ENCODE measurements around the gene ASB2.

The ASB2 gene

DNA sequence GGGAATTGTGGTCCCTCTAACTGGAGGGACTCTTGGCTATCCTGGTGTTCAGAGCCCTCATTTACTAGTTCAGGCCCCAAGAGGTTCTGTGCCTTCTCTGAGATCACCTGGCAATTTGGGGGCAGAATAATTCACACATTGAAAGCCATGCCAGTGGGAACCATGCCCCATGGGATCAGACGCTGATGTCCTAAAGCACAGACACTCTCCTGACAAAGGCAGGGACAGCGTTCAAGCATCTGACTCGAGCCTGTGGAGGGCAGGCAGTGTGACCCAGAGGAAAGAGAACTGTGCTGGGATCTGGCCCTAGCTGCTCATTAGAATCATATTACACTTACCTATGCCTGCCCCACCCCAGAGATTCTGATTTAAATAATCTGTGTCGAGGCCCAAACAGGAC is 2.4 kb upstream of the ASB2 start:
- H3K4me1 Mint-ChIP-seq (ENCODE audit: low read depth): peaks cover 88% of the 10 kb centered on the region
- no peaks in the 10 kb centered on the region for H3K27me3 Mint-ChIP-seq
- peak overlapping the region; percentile 98 for H3K27ac Mint-ChIP-seq
- H3K9me3 Mint-ChIP-seq: peaks cover 19% of the 10 kb centered on the region
- peak; percentile 66 for DNase-seq
- H3K4me3 Mint-ChIP-seq: peak overlapping the region; percentile 43
- peaks cover 42% of the 10 kb centered on the region for H3K36me3 Mint-ChIP-seq (ENCODE audit: low read depth)

DNA sequence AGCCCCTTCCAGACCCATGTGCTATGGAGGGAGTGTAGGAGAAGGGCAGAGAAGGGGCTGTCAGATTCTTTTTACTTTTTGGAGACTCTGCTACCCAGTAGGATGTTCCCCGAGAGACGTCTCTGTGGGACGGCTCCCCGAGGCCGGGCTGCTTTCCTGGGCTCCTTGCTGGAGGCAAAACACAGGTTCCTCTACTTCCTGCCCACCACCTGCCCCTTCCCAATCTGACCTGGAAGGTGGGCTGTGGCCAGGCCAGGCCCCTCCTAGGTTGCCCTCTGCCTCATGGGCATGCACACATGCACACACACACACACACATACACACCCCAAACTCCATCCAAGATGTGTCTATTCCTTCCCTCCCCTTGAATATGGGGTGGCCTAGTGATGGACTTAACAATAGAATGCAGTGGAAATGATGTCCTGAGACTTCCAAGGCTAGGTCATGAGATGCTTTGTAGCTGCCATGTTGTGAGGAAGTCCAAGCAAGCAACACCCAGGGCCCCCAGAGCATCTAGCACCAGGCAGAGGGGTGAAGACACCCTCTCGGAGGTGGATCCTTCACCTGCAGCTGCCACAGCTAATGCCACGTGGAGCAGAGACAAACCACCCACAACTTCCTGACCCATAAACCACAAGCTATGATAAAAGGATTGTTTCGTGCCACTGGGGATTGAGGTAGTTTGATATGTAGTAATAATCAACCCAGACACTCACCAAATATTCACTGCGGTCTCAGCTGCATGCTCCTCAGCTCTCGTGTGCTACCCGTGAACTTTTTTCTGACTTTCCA is 1.6 kb upstream of the ASB2 start:
- Mint-ChIP-seq H3K4me1 (ENCODE audit: low read depth) (peaks cover 93% of the 10 kb centered on the region), H3K4me3 (peak overlapping the region; percentile 43), H3K27ac (peak overlapping the region; percentile 98), H3K36me3 (ENCODE audit: low read depth) (peaks cover 42% of the 10 kb centered on the region), H3K27me3 (no peaks in the 10 kb centered on the region), H3K9me3 (peaks cover 19% of the 10 kb centered on the region)
- peak; percentile 82 for DNase-seq

DNA sequence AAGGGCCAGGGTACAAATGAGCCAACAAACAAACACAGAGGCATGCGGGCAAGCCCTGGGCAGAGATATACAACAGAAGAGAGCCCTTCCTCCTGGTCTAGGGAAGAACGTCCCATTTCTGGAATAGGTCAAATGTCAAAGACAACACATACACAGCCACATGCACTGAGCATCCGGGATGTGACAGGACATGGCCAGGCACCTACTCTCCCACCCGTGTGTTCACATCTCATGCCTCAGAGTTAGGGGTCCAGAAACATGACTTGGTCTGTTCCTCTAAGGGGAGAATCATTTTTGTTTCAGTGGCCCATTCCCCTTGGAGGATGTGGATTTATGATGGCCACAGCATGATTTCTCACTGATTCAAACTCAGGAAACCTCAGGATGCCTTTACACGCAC is 801 bp upstream of the ASB2 start:
- Mint-ChIP-seq H3K4me1 (ENCODE audit: low read depth) (peaks cover 98% of the 10 kb centered on the region), H3K36me3 (ENCODE audit: low read depth) (peaks cover 42% of the 10 kb centered on the region)

DNA sequence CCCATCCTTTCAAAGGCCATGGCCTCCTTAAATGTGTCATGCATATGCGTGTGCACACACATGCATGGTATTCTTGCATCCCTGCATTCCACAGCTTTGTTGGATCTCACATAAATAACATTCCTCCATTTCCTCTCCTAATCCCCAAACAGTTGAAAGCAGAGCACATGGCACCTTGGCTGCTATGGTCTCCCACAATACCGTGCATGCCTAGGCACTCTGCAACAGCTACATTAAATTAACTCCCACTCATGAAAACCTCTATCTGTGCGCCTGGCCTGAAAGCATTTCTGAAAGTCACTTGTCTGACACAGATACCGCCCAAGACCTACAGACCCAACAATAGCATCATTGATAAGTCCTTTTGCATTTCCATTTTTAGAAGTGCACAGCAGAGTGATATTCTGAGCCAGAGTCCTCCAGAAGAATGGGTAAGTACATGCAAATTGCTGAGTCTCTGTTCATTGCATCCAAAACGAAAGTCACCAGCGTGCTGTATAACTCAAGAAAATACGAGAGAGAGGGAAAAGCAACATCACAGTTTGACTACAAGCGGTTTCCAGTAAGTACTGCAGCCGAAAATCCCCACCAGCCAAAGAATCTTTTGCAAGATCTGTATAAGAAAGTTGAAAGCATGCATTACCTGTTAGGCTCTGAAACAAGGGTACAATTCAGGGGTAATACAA is 436 bp downstream of the ASB2 start:
- H3K4me1 Mint-ChIP-seq (ENCODE audit: low read depth): peaks cover 97% of the 10 kb centered on the region
- peak overlapping the region; percentile 57 for H3K4me3 Mint-ChIP-seq
- H3K27me3 Mint-ChIP-seq: no peaks in the 10 kb centered on the region
- peak overlapping the region; percentile 98 for H3K27ac Mint-ChIP-seq
- no peak for DNase-seq
- H3K9me3 Mint-ChIP-seq: peaks cover 19% of the 10 kb centered on the region
- peaks cover 42% of the 10 kb centered on the region for H3K36me3 Mint-ChIP-seq (ENCODE audit: low read depth)

More for the DNA sequence above, 801 bp upstream of the ASB2 start:
- peak overlapping the region; percentile 98 for H3K27ac Mint-ChIP-seq
- peak overlapping the region; percentile 57 for H3K4me3 Mint-ChIP-seq
- no peaks in the 10 kb centered on the region for H3K27me3 Mint-ChIP-seq
- peaks cover 19% of the 10 kb centered on the region for H3K9me3 Mint-ChIP-seq
- DNase-seq: no peak

DNA sequence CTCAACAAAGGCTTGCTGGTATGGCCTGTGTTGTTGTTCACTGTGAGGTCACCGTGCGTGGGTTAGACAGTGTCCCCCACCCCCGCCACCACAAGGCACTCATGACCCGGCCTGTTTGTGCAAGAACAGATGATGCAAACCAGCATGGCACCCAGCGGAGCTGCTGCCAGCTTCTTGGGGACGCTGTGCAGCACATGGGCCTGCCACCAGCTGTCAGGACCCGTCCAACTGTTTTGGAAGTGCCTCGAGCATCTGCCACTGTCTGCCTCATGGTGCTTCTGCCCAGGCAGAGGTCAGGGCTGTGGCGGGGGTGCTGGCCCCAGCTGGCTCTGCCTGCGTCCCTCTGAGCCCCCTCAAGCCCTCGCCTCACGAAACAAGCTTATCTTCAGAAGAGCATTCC is 1.5 kb downstream of the ASB2 start:
- peaks cover 97% of the 10 kb centered on the region for H3K4me1 Mint-ChIP-seq (ENCODE audit: low read depth)
- H3K9me3 Mint-ChIP-seq: peaks cover 19% of the 10 kb centered on the region
- no peak for DNase-seq
- H3K27ac Mint-ChIP-seq: peak overlapping the region; percentile 98
- peaks cover 38% of the 10 kb centered on the region for H3K36me3 Mint-ChIP-seq (ENCODE audit: low read depth)
- H3K4me3 Mint-ChIP-seq: peak overlapping the region; percentile 57
- no peaks in the 10 kb centered on the region for H3K27me3 Mint-ChIP-seq

DNA sequence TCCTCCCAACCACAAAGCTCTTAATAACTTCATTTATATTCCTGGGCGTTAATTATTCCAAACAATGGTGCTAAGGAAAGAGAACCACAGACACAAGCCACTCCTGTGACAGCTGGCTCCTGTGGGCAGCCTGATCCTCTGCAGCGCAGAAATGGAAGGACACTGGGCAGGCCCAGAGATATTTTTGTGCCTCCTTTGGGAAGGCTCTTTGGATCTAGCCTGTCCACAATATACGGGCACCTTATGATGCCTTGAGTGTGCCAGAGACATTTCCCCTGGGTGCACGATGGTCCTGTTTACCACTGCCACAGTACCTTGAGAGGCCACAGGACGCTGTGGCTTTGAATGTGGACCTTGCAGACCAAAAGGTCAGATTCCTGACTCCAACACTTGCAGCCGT is 2.1 kb downstream of the ASB2 start:
- H3K36me3 Mint-ChIP-seq (ENCODE audit: low read depth): peaks cover 36% of the 10 kb centered on the region
- H3K4me1 Mint-ChIP-seq (ENCODE audit: low read depth): peaks cover 94% of the 10 kb centered on the region
- H3K4me3 Mint-ChIP-seq: peak overlapping the region; percentile 16

DNA sequence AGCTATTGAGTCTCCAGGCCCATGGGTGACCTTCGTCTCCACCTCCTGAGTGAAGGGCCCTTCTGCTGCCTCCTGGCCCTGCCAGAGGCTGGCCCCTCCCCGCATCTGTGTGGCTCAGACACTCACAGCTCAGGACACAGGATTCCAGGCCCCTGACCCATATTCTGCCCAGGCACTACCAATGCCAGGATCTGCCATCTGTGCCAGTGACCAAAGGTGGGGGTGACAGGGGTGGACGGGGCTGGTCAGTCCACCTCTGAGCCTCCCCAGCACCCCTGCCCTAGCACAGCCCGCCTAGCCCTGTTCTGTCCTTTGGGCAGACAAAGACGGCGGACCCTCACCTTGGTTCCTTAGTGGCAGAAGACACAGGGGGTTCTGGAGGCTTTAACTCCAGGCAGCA is 2.8 kb downstream of the ASB2 start:
- no peak for DNase-seq
- peaks cover 16% of the 10 kb centered on the region for H3K9me3 Mint-ChIP-seq
- peaks cover 30% of the 10 kb centered on the region for H3K36me3 Mint-ChIP-seq (ENCODE audit: low read depth)
- no peak overlapping the region for H3K4me3 Mint-ChIP-seq
- no peaks in the 10 kb centered on the region for H3K27me3 Mint-ChIP-seq
- H3K4me1 Mint-ChIP-seq (ENCODE audit: low read depth): peaks cover 93% of the 10 kb centered on the region
- peak overlapping the region; percentile 50 for H3K27ac Mint-ChIP-seq

More for the DNA sequence above, 2.1 kb downstream of the ASB2 start:
- DNase-seq: no peak
- Mint-ChIP-seq H3K9me3 (peaks cover 17% of the 10 kb centered on the region), H3K27ac (peak overlapping the region; percentile 77), H3K27me3 (no peaks in the 10 kb centered on the region)

DNA sequence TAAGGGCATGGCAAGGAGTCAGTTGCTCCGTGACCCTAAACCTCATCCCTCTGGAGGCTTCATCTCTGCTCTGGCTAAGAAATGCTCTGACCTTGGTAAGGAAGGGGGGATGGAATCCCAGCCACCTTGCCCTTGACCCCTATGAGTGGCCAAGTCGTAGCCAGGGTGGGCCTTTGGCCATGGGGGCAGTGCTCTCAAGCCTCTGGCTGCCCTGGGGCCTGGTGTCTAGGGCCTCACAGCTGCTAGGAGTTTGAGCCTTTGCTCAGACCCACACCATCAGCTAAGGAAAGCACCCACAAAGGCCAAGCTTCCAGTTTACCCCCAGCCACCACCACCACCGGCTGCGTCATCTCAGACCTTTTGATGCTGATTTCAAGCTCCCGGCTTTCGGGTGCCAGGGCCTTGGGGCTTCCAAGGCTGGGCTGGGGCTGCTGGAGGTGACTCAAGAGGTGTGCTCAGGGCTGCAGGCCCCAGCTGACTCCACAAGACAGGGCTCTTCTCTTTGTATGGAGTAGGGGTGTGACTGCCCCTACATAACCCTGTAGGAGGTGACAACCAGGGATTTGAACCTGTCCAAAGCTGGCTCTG is 3.7 kb downstream of the ASB2 start:
- peak overlapping the region; percentile 87 for H3K27ac Mint-ChIP-seq
- peaks cover 22% of the 10 kb centered on the region for H3K36me3 Mint-ChIP-seq (ENCODE audit: low read depth)
- no peak for DNase-seq
- no peaks in the 10 kb centered on the region for H3K27me3 Mint-ChIP-seq
- peaks cover 90% of the 10 kb centered on the region for H3K4me1 Mint-ChIP-seq (ENCODE audit: low read depth)
- peaks cover 16% of the 10 kb centered on the region for H3K9me3 Mint-ChIP-seq
- H3K4me3 Mint-ChIP-seq: no peak overlapping the region

DNA sequence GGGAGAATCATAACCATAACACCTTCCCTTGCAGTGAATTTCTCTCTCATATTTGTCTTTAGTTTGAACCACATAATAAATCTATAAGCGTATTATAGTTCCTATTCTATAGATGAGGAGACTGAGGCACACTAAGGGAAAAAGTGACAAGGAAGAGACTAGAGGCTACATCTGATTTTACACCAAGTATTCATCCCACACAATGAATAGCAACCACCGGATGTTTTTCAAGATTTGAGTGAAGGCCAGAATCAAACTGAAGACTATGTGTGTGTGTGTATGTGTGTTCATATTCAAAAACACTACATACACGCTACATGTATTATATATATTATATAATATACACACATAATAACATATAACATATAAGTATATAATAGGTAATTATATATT is 4.7 kb downstream of the ASB2 start:
- Mint-ChIP-seq H3K27ac (peak overlapping the region; percentile 95), H3K36me3 (ENCODE audit: low read depth) (peaks cover 11% of the 10 kb centered on the region), H3K4me3 (peak overlapping the region; percentile 76), H3K9me3 (peaks cover 7% of the 10 kb centered on the region), H3K27me3 (no peaks in the 10 kb centered on the region), H3K4me1 (ENCODE audit: low read depth) (peaks cover 90% of the 10 kb centered on the region)
- DNase-seq: no peak

DNA sequence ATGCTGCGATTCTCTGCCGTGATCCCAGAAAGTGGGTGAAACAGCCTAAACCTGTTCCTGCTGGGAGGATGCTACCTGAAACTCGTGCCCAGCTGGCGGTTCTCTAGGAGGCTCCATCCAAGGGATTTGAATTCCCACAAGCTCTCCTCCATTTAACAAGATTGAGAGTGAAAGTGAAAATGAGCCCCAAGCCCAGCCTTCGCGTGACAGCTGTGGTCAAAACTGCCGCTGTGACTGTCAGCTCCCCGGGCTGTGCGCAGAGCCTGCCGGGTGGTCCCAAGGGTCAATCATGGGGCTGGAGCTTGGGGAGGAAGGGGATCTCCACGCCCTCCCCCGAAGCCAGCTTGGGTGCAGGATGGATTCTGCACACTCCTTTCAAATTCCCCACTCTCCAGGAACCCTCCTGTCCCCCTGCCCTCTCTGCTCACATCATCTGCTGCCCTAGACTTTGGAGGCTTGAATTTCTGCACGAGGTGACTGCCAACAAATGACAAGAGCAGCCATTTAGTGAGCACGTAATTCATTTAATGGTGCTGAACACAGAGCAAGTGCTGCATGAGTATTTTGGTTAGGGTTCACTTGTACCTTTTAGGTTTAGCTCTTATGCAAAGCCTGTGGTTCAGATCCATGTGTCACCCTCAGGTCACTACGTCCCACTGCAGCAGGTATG is 5.3 kb downstream of the ASB2 start:
- peak; percentile 79 for DNase-seq
- Mint-ChIP-seq H3K36me3 (ENCODE audit: low read depth) (peaks cover 10% of the 10 kb centered on the region), H3K27ac (peak overlapping the region; percentile 95), H3K4me1 (ENCODE audit: low read depth) (peaks cover 90% of the 10 kb centered on the region), H3K9me3 (peaks cover 7% of the 10 kb centered on the region), H3K4me3 (peak overlapping the region; percentile 76), H3K27me3 (no peaks in the 10 kb centered on the region)

DNA sequence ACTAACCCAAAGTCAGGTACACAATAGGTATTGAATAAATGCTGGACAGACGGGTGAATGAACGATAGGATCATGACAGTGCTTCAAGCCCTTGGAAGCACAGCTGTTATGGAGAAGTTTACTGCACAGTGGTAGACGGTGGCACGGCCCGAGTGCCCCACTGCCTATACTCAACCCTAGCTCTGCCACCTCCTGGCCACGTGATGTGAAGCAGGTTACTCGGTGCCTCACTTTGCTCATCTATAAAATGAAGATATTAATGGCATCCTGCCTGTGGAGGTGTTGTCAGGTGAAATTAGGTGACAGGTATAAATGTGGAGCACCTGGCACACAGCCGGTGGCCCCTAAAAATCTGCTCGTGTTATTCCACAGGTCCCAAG is 5.8 kb downstream of the ASB2 start:
- H3K9me3 Mint-ChIP-seq: peaks cover 4% of the 10 kb centered on the region
- DNase-seq: peak; percentile 78
- peak overlapping the region; percentile 95 for H3K27ac Mint-ChIP-seq
- no peaks in the 10 kb centered on the region for H3K27me3 Mint-ChIP-seq
- H3K4me1 Mint-ChIP-seq (ENCODE audit: low read depth): peaks cover 90% of the 10 kb centered on the region
- H3K36me3 Mint-ChIP-seq (ENCODE audit: low read depth): peaks cover 5% of the 10 kb centered on the region
- peak overlapping the region; percentile 76 for H3K4me3 Mint-ChIP-seq

DNA sequence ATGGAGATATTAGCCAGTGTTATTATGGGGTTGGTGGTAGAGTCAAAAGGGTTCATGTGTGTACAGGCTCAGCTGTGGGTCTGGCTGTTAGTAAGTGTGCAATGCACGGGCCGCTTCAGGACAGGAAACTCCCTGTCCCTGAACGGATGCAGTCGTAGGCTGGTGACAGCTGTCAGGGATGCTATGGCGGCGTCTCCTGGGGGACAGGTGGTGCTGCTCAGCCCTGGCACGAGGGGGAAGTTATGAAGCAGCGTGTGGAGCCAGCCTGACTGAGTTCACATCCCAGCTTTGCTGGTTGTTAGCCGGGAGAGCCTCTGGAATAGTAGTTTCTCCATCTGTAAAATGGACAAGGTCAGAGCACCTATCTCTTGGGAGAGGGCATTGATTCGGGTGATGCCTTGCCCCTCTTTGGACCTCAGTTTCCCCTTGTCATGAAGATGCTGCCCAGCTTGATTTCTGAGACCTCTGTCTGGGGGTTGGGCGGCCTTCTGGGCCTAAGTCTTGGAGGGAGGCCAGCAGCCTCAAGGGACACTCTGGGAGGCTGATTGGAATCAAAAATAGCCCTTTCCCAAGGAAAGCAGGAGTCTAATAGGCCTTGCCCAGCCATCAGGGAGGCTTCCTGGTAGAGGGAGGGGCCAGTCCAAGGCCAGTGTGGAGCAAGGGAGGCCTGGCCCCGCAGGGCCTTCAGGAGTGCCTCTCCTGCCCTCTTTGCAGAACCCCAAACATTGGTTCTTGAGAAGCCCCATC is 7.1 kb downstream of the ASB2 start:
- no peak overlapping the region for H3K27ac Mint-ChIP-seq
- H3K27me3 Mint-ChIP-seq: no peaks in the 10 kb centered on the region
- H3K4me3 Mint-ChIP-seq: no peak overlapping the region
- H3K9me3 Mint-ChIP-seq: peaks cover 9% of the 10 kb centered on the region
- no peak for DNase-seq
- peaks cover 3% of the 10 kb centered on the region for H3K36me3 Mint-ChIP-seq (ENCODE audit: low read depth)
- peaks cover 90% of the 10 kb centered on the region for H3K4me1 Mint-ChIP-seq (ENCODE audit: low read depth)

DNA sequence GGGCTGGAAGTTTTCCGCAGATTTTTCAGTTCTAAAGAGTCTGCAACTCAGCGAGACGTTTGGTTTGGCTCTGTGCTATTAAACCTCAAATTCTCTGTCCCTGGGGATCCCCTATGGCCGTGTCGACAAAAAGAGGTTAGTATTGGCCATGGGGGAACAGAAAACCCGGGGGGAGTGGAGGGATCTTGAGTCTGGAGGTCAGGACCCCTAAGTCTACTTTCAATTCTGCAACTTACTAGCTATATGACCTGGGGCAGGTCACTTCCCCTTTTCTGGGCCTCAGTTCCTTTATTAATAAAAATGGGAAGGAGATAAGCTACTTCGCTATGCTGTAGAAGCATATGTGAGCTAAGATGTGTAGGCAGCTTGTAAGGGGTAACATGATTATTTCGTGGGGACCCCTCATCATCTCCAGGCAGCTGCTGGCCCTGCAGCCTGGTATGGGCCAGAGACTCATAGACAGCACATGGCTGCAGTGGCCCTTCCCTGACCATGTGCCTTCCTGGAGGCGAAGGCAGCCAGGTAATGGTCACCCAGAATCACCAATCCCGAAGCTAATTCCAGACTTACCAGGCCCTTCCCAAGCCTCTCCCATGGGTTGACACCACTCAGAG is 8.6 kb downstream of the ASB2 start:
- no peak for DNase-seq
- Mint-ChIP-seq H3K4me1 (ENCODE audit: low read depth) (peaks cover 91% of the 10 kb centered on the region), H3K36me3 (ENCODE audit: low read depth) (peaks cover 10% of the 10 kb centered on the region), H3K27ac (no peak overlapping the region), H3K9me3 (peaks cover 11% of the 10 kb centered on the region), H3K4me3 (no peak overlapping the region), H3K27me3 (no peaks in the 10 kb centered on the region)

Data from activated T-cell treated with anti-CD3 and anti-CD28 coated beads, Interleukin-2, amount 50 U/mL, for 24 hours (primary cell).